Stimulated activated CD8-positive, alpha-beta memory T cell treated with anti-CD3 and anti-CD28 coated beads, Interleukin-7, amount 100 ng/mL, for 48 hours (primary cell): Measurements from ENCODE around the gene PROKR2.

ENCODE experiments used
- DNase-seq, 2 donors: peaks; one replicate each; pipeline ENCODE4 v3.0.0-alpha.2; 2020; ENCODE audit warnings: low read depth in 1 of 2; ENCODE audit errors: extremely low read depth in 1 of 2

PROKR2 gene

DNA sequence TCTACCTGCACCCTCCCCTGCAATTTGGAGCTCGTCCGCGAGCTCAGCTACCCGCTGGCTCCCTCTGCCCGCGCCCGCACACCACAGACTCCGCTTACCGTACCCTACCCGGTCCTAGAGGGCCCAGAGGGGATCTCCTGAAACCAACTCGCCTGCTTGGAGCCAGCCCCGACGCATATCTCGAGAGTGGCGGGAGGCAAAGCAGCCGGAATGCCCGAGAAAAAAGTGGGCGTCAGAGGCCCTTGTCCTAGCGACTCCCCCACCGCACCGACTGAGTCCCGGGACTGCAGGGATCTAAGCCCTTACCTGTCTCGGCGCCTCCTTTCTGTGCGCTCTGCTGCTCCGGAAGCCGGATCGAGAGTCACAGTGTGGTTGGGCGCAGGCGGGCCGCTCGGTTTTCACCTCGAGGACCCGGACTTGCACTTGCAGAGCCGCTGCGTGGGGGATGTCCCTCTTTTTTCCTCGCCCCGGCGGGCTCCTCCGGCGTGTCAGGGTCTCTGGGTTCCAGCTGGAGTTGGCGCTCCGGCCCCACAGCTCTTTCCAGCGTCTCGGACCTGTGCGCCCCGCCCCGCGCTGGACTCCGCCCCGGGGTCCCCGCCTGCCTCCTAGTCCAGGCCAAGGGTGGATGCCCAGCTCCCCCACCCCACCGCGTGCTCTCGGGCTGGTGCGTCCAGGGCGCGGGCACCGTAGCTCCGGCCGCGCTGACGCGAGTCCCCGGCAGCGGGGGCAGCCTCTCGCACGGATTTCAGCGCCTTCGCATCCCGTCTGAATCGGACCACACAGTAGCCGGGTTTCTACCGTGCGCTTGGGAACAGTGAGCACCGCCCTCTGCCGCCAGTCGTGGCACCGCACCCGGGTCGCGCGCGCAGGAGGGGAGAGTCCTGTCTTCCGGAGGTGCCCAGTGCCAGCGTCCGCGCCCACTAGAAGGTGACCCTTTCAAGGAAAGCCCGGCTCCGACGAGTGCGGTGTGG, at the start of gene PROKR2:
TSS of gene PROKR2 (minus strand) at position 767 of the 971 bp plus-strand sequence. CDS start 2,585 bp downstream, outside the sequence.
- peak in 1 of 2 donors; percentile 9 for DNase-seq

GRCh38 chr20:5364997-5365597, 48.3 kb upstream of the PROKR2 start:
- DNase-seq = no peak

DNA sequence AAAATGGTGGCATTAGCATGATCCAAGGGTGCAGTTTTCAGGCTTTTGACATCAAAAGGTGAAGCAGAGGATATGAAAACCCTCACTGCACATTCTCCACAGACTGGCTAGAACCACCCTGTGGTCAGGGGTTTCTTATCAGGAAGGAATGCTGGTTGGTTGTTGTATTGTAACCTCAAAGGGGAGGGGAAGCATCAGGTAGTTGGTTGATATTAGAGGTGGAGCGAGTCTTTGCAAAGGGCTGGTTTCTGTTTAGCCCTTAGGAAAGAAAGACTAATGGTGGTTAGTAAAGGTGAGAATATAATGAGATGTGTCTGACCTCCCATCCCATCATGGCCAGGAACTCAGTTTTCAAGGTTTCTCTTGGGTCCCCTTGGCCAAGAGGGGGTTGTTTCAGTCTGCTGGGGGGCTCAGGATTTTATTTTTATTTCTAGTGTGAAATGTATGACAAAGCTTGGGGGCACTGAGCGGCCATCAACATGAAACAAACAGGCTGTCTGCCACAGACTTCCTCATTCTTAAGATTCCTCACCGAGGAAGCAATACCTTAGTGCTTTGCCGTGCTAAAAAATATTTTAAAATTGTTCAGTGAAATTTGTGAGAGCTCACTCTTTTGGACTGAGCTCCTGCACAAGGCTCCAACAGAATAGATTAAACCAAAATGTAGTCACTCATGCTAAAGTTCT, 47.5 kb upstream of the PROKR2 start:
- no peak for DNase-seq

DNA sequence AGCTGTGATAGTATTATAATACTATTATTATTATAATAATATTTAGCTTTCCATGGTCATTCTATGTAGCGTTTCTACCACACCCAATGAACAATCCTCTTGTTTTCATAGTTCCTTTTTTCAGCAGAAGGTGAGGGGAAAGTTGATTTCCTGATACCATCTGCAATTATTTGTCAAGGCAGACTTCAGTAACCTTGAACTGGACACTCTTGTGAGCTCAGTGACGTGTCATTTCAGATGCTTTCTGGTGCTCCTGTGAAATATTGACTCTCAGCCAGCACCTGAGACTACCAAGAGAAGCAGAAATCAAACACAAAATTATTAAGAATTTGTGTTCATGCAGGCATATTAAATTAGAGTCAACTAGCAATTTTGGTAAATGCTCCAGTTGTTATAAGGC, 46.0 kb upstream of the PROKR2 start:
- DNase-seq = no peak

GRCh38 chr20:5361176-5361575, 44.4 kb upstream of the PROKR2 start:
- DNase-seq = no peak

GRCh38 chr20:5357946-5358345, 41.2 kb upstream of the PROKR2 start:
- DNase-seq = no peak

GRCh38 chr20:5356941-5357340, 40.2 kb upstream of the PROKR2 start:
- DNase-seq = no peak

GRCh38 chr20:5354901-5355300, 38.1 kb upstream of the PROKR2 start:
- no peak for DNase-seq

GRCh38 chr20:5353624-5354496, 37.1 kb upstream of the PROKR2 start:
- DNase-seq = no peak

DNA sequence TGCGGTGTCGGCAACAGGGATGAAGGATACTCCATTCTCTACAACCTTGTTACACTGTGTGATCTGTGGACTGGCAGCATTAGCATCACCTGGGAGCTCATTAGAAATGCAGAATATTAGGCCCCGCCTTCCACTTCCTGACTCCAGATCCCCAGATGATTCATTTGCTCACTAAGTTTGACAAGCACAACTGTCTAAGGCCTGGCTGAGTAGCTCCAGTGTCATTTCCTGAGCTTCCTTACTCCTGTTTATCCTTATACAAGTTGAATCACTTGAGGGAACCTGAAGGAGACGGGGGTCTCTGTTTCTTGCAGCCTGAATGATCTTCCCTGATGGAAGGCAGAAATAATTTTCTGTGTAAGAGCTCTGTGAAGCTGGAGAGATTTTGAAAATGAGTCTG, 32.7 kb upstream of the PROKR2 start:
- DNase-seq = no peak

GRCh38 chr20:5342021-5342420, 25.3 kb upstream of the PROKR2 start:
- no peak for DNase-seq

- DNase-seq = no peak
These were observed 14.6 kb upstream of the PROKR2 start for GRCh38 chr20:5331340-5331739.

DNA sequence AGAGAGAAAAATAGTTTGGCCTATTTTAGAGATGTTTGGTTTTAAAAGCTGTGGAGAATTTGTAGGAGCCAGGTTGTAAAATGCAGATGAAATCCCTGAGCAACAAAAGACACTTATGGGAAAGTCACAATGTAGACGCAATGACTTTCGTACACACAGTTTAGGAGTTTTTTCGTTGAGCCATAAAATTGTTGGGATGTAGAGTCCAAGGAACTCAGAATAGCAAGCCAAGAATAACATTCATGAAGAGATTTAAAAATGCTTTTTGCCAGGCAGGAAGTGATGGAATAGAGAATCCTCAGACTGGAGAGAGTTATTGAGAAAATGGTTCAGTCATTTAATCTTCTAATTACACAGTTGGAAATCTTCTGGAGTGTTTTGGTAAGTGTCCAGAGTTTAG, 11.5 kb upstream of the PROKR2 start:
- DNase-seq = no peak

- DNase-seq = no peak
These were observed 10.6 kb upstream of the PROKR2 start for GRCh38 chr20:5327356-5327755.

- DNase-seq = no peak
These were observed 957 bp downstream of the PROKR2 start for GRCh38 chr20:5315807-5316187.

DNA sequence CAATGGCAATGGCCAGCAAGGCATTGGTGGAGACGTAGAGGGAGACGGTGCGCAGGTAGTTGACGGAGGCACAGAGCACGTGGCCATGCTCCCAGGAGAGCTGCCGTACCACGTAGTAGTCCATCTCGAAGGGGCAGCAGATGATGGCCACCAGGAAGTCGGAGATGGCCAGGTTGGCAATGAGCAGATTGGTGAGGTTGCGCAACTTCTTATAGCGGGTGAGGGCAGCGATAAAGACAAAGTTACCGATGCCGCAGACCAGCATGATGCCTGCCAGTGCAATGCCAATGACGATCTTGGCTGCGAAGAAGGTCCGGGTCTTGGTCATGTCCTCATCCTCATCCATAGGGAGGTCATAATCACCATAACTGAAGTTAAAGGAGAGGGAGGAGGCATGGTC, 2.8 kb downstream of the PROKR2 start:
- no peak for DNase-seq

DNA sequence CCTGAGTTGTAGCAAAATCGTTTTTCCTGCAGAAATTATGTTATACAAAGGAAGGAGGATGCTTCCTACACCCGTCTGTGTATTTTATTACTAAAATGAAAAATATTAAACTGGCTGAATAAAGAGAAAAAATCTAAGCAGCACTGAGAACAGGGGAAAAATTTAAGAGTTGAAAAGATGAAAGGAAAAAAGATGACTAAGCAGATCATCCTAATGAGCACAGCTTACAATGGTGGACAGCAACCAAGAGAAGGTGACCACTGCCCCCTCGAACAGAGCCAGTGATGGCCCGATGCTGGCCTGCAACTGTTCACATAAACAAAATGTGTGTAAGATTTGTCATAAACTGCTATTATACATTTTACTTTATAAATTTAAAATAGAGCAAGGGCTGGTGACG, 4.2 kb downstream of the PROKR2 start:
- no peak for DNase-seq

GRCh38 chr20:5309971-5310370, 6.8 kb downstream of the PROKR2 start:
- no peak for DNase-seq

DNA sequence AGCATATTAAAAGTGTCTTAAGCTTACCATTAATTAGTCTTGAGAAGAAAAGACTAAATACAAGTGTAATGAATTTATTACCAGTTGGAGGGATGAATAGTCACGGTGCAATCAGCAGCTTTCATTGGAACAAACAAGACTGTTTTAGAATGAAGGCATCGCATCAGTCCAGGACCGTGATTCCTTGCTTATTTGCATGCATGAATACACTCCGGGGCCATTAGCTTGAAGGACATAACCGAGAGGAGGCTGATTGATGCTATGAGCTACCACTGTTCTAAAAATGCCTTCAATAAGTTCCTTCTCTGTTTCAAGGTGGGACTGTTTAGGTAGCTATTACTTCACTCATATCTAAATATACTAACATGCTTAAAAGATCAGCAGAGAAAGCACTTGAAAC, 17.9 kb downstream of the PROKR2 start:
- no peak for DNase-seq

DNA sequence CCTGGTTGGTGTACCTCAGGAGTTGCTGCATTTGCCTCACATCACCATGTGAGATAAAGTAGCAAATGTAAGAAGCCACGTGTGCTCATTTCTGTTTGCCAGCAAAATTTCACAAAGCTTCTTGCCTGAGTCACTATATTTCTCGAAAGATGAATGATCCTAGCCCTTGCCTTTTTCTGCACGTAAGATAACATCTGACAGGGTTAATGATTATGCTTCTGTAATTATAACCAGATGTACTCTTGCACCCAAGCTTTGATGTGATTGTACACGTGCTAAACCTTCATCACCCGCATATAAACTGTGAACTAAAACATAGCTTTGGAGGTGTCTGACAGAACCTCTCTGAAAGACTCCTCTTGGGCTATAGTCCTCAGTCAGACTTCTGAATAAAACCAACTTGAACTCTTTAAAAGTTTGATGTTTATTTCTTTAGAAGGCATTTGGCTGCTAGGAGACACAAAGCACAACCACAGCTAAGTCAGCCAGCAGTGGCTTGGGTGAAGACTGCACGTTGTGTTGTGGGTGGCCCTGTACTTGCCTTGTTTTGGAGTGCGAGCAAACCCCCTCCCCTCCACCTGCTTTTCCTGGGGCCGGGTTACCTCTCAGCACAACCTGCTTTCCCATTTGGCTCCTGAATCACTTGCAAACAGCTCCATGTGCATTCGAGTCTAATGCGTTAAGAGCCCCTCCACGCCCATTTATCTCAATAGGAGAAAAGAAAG, 19.3 kb downstream of the PROKR2 start:
- DNase-seq = no peak
